A549 (cell line): ENCODE measurements around the gene RSRC1. TPM values are rescaled to one million over a fixed set of nuclear protein-coding genes. Genes with fewer than 3 reads are reported as not detected.

Source experiments
- ATAC-seq, 2 experiments: fragments of 200-7000 bp in 1 of 2; fragments of >200 bp in 1 of 2; cut with Nextera tagmentation in 1 of 2; cut with Tn5 transposase in 1 of 2; 3 replicates each; pipeline versions ENCODE4 v1.8.0 to v1.9.1; 2018 to 2020; ENCODE audit warnings: mild to moderate bottlenecking in 1 of 2, moderate library complexity in 1 of 2
- CTCF ChIA-PET: fragments of 300-600 bp; sonication (Branson Sonifier 250); formaldehyde crosslinking; extraction: SDS; loops from one replicate; lab custom pipeline; 2021; ENCODE audit warnings: antibody characterized with exemption, inconsistent platforms; lab: Yijun Ruan, JAX
- POLR2A ChIA-PET: fragments of 350-600 bp; formaldehyde crosslinking; extraction: SDS; loops from one replicate; lab custom pipeline; 2021; ENCODE audit warnings: antibody characterized with exemption, inconsistent platforms; lab: Yijun Ruan, JAX
- DNase-seq, 2 experiments: peaks; one replicate each; pipeline versions ENCODE4 v3.0.0 to v3.0.0-alpha.2; 2011 to 2016; ENCODE audit warnings: low read depth in 1 of 2, low spot score in 1 of 2
- FAIRE-seq: peaks from 2 replicates; lab custom pipeline; 2011; peaks lifted over from hg19 to GRCh38; lab: Jason Lieb, UNC
- H3K27ac ChIP-seq, 2 experiments: fragments of >200 bp; sonication (Bioruptor Twin); formaldehyde crosslinking; 3 replicates each; pipeline ENCODE4 v1.5.1; 2016 to 2017
- H3K4me1 ChIP-seq: fragments of >200 bp; sonication (Bioruptor Twin); formaldehyde crosslinking; 3 replicates; pipeline ENCODE4 v1.6.1; 2016
- H3K4me2 ChIP-seq: fragments of >200 bp; sonication (Bioruptor Twin); formaldehyde crosslinking; 3 replicates; pipeline ENCODE4 v1.6.1; 2016
- H3K4me3 ChIP-seq: fragments of >200 bp; sonication (Bioruptor Twin); formaldehyde crosslinking; 3 replicates; pipeline ENCODE4 v1.5.1; 2016
- H3K9me3 ChIP-seq: fragments of >200 bp; sonication (Bioruptor Twin); formaldehyde crosslinking; 3 replicates; pipeline ENCODE4 v1.6.1; 2016
- CBX2 ChIP-seq: fragments of 200-600 bp; sonication (generic); IDR thresholded peaks from 2 replicates; pipeline ENCODE4 v1.6.1; 2016; ENCODE audit warnings: low read depth, mild to moderate bottlenecking, borderline replicate concordance
- CHD2 ChIP-seq: fragments of 150-350 bp; IDR thresholded peaks from 2 replicates; pipeline ENCODE4 v1.6.1; 2014; ENCODE audit warnings: low read length; ENCODE audit not compliant: partially characterized antibody
- E2F6 ChIP-seq: IDR thresholded peaks from 2 replicates; pipeline ENCODE4 v1.6.1; 2012; ENCODE audit warnings: low read depth, borderline replicate concordance
- EHMT2 ChIP-seq: fragments of 200-600 bp; sonication (generic); IDR thresholded peaks from 2 replicates; pipeline ENCODE4 v1.6.1; 2016; ENCODE audit warnings: antibody characterized with exemption, low read depth, mild to moderate bottlenecking, moderate library complexity
- FOSB ChIP-seq: fragments of 250-450 bp; sonication (Bioruptor Pico); IDR thresholded peaks from 2 replicates; pipeline ENCODE4 v1.5.0; 2020; ENCODE audit warnings: mild to moderate bottlenecking, moderate library complexity
- FOXS1 ChIP-seq: fragments of 250-450 bp; sonication (Bioruptor Pico); IDR thresholded peaks from 2 replicates; pipeline ENCODE4 v1.5.0; 2020; ENCODE audit warnings: mild to moderate bottlenecking, moderate library complexity
- GATA3 ChIP-seq: IDR thresholded peaks from 2 replicates; pipeline ENCODE4 v1.6.1; 2012; ENCODE audit warnings: borderline replicate concordance
- HDAC2 ChIP-seq: fragments of 200-600 bp; sonication (generic); IDR thresholded peaks from 2 replicates; pipeline ENCODE4 v1.6.1; 2016
- HOXA7 ChIP-seq: fragments of 250-450 bp; sonication (Bioruptor Pico); IDR thresholded peaks from 2 replicates; pipeline ENCODE4 v1.5.0; 2020; ENCODE audit warnings: mild to moderate bottlenecking, moderate library complexity
- KDM5A ChIP-seq: fragments of 200-600 bp; sonication (generic); IDR thresholded peaks from 2 replicates; pipeline ENCODE4 v1.6.1; 2016; ENCODE audit warnings: antibody characterized with exemption, mild to moderate bottlenecking
- MAFK ChIP-seq: fragments of 450-650 bp; IDR thresholded peaks from 2 replicates; pipeline ENCODE4 v1.6.1; 2014; ENCODE audit not compliant: partially characterized antibody
- MYC ChIP-seq: IDR thresholded peaks from 2 replicates; pipeline ENCODE4 v1.6.1; 2012; ENCODE audit warnings: mild to moderate bottlenecking, inconsistent platforms, low read length, improper control_type of control experiment, borderline replicate concordance
- NPAS2 ChIP-seq: fragments of 250-450 bp; sonication (Bioruptor Pico); IDR thresholded peaks from 2 replicates; pipeline ENCODE4 v1.8.0; 2022; ENCODE audit warnings: mild to moderate bottlenecking, moderate library complexity, borderline replicate concordance
- PHF8 ChIP-seq: fragments of 200-600 bp; sonication (generic); IDR thresholded peaks from 2 replicates; pipeline ENCODE4 v1.6.1; 2016; ENCODE audit warnings: low read depth, mild to moderate bottlenecking, antibody characterized with exemption, moderate library complexity, borderline replicate concordance
- RARB ChIP-seq: fragments of 250-450 bp; sonication (Bioruptor Pico); IDR thresholded peaks from 2 replicates; pipeline ENCODE4 v1.8.0; 2021; ENCODE audit warnings: mild to moderate bottlenecking, moderate library complexity
- RCOR1 ChIP-seq: fragments of 150-350 bp; IDR thresholded peaks from 2 replicates; pipeline ENCODE4 v1.6.1; 2014; ENCODE audit warnings: antibody characterized with exemption, low read length, low read depth
- WGBS: methylation state at CpG from one replicate; pipeline ENCODE4 v1.1.6; 2017; ENCODE audit errors: missing lambda C conversion rate; 5-methylcytosine and 5-hydroxymethylcytosine counted together
- polyA plus RNA-seq, 4 experiments: library from polyadenylated mRNA; depleted of rRNA in 3 of 4; stranded (reverse); fragments of >200 nt; fragmentation: RNase III in 1 of 4; extraction: RNeasy Plus Mini Kit Qiagen cat#74134 plus additional on column Dnase treatment in 1 of 4; gene quantifications; 2 replicates in 3 of 4; 3 replicates in 1 of 4; pipeline ENCODE4 v1.2.3, GENCODE V29; 2011 to 2017
- TF ChIP-seq, protein P1 (sequence below): fragments of >200 bp; sonication (Bioruptor Twin); formaldehyde crosslinking; IDR thresholded peaks from 3 replicates; pipeline ENCODE4 v1.5.1; 2016
- TF ChIP-seq, protein P2 (sequence below): fragments of 150-350 bp; IDR thresholded peaks from 2 replicates; pipeline ENCODE4 v1.6.1; 2014; ENCODE audit warnings: low read depth, mild to moderate bottlenecking, low read length

RSRC1 gene
- polyA plus RNA-seq, 2 of the 4 experiments (the other 2 are of a cell fraction): 17.5 to 52.2 TPM

GRCh38 chr3:158360756-158361448, 251.0 kb downstream of the RSRC1 start:
- no peak for FAIRE-seq
- no peak for DNase-seq
- ATAC-seq: no peak
- ChIA-PET POLR2A (no interaction called here), CTCF (interaction anchor here (0.6 kb wide), 1 partner anchor 213 kb away, joined by 3 read pairs; no protein-coding TSS in a partner anchor)
- Histone ChIP-seq H3K4me3 (no peak overlapping the region), H3K4me1 (no peaks in the 10 kb centered on the region), H3K4me2 (no peak overlapping the region), H3K27ac (no peak overlapping the region), H3K9me3 (no peaks in the 10 kb centered on the region)
- no peak for TF ChIP-seq GATA3
- TF ChIP-seq FOXS1: no peak
- TF ChIP-seq EHMT2: no peak
- no peak for TF ChIP-seq E2F6
- no peak for TF ChIP-seq CBX2
- WGBS: 93% methylated on average over 6 of the region's 11 CpGs

DNA sequence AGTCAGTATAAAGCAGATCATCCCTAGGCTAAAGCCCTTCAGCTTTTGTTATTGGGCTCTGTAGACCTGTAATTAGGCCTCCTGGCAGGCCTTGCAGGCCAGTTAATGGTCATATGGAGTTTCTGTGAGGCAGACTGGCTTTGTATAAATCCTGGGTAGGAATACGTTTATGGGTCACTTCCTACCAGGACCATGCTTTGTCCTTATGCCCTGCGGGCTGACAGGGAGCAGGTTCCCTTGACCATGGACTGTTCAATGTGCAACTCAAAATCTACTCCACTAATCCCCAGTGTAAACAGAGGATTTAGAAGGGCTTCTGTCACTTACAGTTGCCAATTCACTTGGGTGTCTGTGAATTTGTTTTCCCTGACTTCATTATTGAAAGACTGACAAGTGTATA, 258.4 kb downstream of the RSRC1 start:
- 88% methylated on average over 2 of the region's 2 CpGs for WGBS
- ChIA-PET POLR2A (no interaction called here), CTCF (no interaction called here)
- DNase-seq: no peak
- H3K4me2 ChIP-seq: no peak overlapping the region
- ATAC-seq: no peak
- TF ChIP-seq KDM5A: no peak
- no peak for TF ChIP-seq MYC
- no peak for TF ChIP-seq MAFK
- TF ChIP-seq RCOR1: no peak
- TF ChIP-seq, protein P1, sequence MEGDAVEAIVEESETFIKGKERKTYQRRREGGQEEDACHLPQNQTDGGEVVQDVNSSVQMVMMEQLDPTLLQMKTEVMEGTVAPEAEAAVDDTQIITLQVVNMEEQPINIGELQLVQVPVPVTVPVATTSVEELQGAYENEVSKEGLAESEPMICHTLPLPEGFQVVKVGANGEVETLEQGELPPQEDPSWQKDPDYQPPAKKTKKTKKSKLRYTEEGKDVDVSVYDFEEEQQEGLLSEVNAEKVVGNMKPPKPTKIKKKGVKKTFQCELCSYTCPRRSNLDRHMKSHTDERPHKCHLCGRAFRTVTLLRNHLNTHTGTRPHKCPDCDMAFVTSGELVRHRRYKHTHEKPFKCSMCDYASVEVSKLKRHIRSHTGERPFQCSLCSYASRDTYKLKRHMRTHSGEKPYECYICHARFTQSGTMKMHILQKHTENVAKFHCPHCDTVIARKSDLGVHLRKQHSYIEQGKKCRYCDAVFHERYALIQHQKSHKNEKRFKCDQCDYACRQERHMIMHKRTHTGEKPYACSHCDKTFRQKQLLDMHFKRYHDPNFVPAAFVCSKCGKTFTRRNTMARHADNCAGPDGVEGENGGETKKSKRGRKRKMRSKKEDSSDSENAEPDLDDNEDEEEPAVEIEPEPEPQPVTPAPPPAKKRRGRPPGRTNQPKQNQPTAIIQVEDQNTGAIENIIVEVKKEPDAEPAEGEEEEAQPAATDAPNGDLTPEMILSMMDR: no peak
- TF ChIP-seq, all 56 proteins: peak for 0
- Histone ChIP-seq H3K4me3 (no peak overlapping the region), H3K27ac (no peak overlapping the region), H3K4me1 (no peaks in the 10 kb centered on the region), H3K9me3 (no peaks in the 10 kb centered on the region)
- FAIRE-seq: no peak

- no peaks in the 10 kb centered on the region for H3K4me1 ChIP-seq
- H3K27ac ChIP-seq: no peak overlapping the region
- no peak for FAIRE-seq
- ChIA-PET POLR2A (no interaction called here), CTCF (no interaction called here)
- no peak overlapping the region for H3K4me3 ChIP-seq
- ATAC-seq: no peak
- WGBS: 91% methylated on average over 1 of the region's 1 CpG
- no peak overlapping the region for H3K4me2 ChIP-seq
- no peaks in the 10 kb centered on the region for H3K9me3 ChIP-seq
- no peak for TF ChIP-seq HOXA7 (CRISPR knock-in tag)
- TF ChIP-seq GATA3: no peak
- TF ChIP-seq CHD2: no peak
- TF ChIP-seq HDAC2: no peak
- no peak for TF ChIP-seq NPAS2 (CRISPR knock-in tag)
- no peak for TF ChIP-seq FOSB (CRISPR knock-in tag)
- TF ChIP-seq RARB (CRISPR knock-in tag): no peak
- no peak for DNase-seq
Measured at GRCh38 chr3:158369279-158369678, 259.4 kb downstream of the RSRC1 start.

DNA sequence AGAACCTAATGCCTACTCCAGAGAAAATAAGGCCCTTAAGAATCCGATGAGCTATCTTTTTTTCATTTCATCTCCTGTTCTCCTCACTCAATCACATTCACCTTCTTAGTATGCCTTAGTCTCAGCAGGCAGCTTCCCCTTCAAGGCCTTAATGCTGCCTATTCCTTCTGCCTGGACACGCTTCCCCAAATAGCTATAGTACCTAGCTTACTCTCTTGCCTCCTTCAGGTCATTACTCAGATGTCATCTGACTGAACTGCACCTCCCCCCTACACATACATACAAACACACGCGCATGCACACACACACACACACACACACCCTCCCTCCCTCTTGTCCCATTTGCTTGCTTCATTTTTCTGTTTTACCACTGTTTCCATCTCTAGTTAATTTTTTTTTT, 269.6 kb downstream of the RSRC1 start:
- POLR2A ChIA-PET: no interaction called here
- FAIRE-seq (no peak), DNase-seq (peak in 1 of 2 experiments; percentile 8), ATAC-seq (no peak)
- H3K4me1 ChIP-seq: no peaks in the 10 kb centered on the region; the same call in 2 of the 3 replicates
- 84% methylated on average over 4 of the region's 4 CpGs for WGBS
- no peak for TF ChIP-seq RARB (CRISPR knock-in tag)
- TF ChIP-seq, protein P2, sequence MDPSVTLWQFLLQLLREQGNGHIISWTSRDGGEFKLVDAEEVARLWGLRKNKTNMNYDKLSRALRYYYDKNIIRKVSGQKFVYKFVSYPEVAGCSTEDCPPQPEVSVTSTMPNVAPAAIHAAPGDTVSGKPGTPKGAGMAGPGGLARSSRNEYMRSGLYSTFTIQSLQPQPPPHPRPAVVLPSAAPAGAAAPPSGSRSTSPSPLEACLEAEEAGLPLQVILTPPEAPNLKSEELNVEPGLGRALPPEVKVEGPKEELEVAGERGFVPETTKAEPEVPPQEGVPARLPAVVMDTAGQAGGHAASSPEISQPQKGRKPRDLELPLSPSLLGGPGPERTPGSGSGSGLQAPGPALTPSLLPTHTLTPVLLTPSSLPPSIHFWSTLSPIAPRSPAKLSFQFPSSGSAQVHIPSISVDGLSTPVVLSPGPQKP: no peak
- no peak for TF ChIP-seq CBX2
- no peak for TF ChIP-seq PHF8
- TF ChIP-seq KDM5A: no peak
- CTCF ChIA-PET: interaction anchor here (0.6 to 1.2 kb wide), 3 partner anchors 9 to 57 kb away, joined by 3 read pairs; no protein-coding TSS in a partner anchor
- H3K27ac ChIP-seq: no peak overlapping the region
- H3K4me3 ChIP-seq: no peak overlapping the region
- H3K4me2 ChIP-seq: no peak overlapping the region
- no peaks in the 10 kb centered on the region for H3K9me3 ChIP-seq
